Endodermal cell (in vitro differentiated cells): ENCODE measurements around the gene NLRP13. TPM values are rescaled to one million over a fixed set of nuclear protein-coding genes. Genes with fewer than 3 reads are reported as not detected.

Experiments
- DNase-seq: peaks from one replicate; pipeline ENCODE4 v3.0.0-alpha.2; 2017
- H3K27ac ChIP-seq: 2 replicates; pipeline ENCODE4 v1.5.1; 2013; ENCODE audit warnings: mild to moderate bottlenecking, low read depth, low read length, moderate library complexity
- H3K27me3 ChIP-seq: 2 replicates; pipeline ENCODE4 v1.6.1; 2013; ENCODE audit warnings: mild to moderate bottlenecking, low read length, moderate library complexity; ENCODE audit not compliant: insufficient read depth, control insufficient read depth, poor library complexity, severe bottlenecking
- H3K36me3 ChIP-seq: 2 replicates; pipeline ENCODE4 v1.7.0; 2013; ENCODE audit warnings: mild to moderate bottlenecking, low read length, moderate library complexity; ENCODE audit not compliant: control insufficient read depth, insufficient read depth
- H3K4me1 ChIP-seq: one replicate; pipeline ENCODE4 v1.7.0; 2013; ENCODE audit warnings: low read length; ENCODE audit not compliant: control insufficient read depth, insufficient read depth
- H3K4me3 ChIP-seq: 2 replicates; pipeline ENCODE4 v1.5.1; 2013; ENCODE audit warnings: mild to moderate bottlenecking, low read length, moderate library complexity
- H3K9ac ChIP-seq: 2 replicates; pipeline ENCODE4 v1.6.1; 2013; ENCODE audit warnings: mild to moderate bottlenecking, low read length, moderate library complexity; ENCODE audit not compliant: poor library complexity, severe bottlenecking; ENCODE audit errors: extremely low read depth
- H3K9me3 ChIP-seq: 2 replicates; pipeline ENCODE4 v1.6.1; 2013; ENCODE audit warnings: mild to moderate bottlenecking, low read length, moderate library complexity; ENCODE audit not compliant: control insufficient read depth
- H3K27ac Mint-ChIP-seq: 2 replicates; pipeline ENCODE4 v1.8.0; 2020; ENCODE audit warnings: mixed read lengths
- H3K27me3 Mint-ChIP-seq: 2 replicates; pipeline ENCODE4 v1.8.0; 2021; ENCODE audit warnings: mild to moderate bottlenecking, mixed read lengths; ENCODE audit not compliant: insufficient read depth
- H3K36me3 Mint-ChIP-seq: 2 replicates; pipeline ENCODE4 v1.8.0; 2020; ENCODE audit warnings: low read depth, mixed read lengths
- H3K4me1 Mint-ChIP-seq: 2 replicates; pipeline ENCODE4 v1.8.0; 2020; ENCODE audit warnings: mixed read lengths
- H3K4me3 Mint-ChIP-seq: 2 replicates; pipeline ENCODE4 v1.8.0; 2020; ENCODE audit warnings: mild to moderate bottlenecking, moderate library complexity, mixed read lengths
- H3K9me3 Mint-ChIP-seq: 2 replicates; pipeline ENCODE4 v1.8.0; 2020; ENCODE audit warnings: mild to moderate bottlenecking, mixed read lengths
- WGBS, 2 experiments: methylation state at CpG; one replicate each; pipeline versions ENCODE4 v1.1.5 to v1.1.7; 2013; ENCODE audit warnings: missing lambda C conversion rate in 2 of 2, mixed read lengths in 1 of 2; ENCODE audit not compliant: insufficient coverage in 1 of 2, insufficient read length in 1 of 2; 5-methylcytosine and 5-hydroxymethylcytosine counted together
- total RNA-seq, 2 donors: library from RNA; stranded (reverse); fragmentation: NEBNext Ultra II Directional in 1 of 2; extraction: Animal tissue kit (Norgen Biotek cat#: 25700) in 1 of 2; gene quantifications; 2 replicates in 1 of 2; 3 replicates in 1 of 2; pipeline ENCODE4 v1.2.1, GENCODE V29; 2021
- TF ChIP-seq, protein P1 (sequence below): fragments of 200-600 bp; sonication (generic); conservative IDR thresholded peaks from 2 replicates; pipeline ENCODE4 v1.5.0; 2021; ENCODE audit warnings: antibody characterized with exemption, mild to moderate bottlenecking

The NLRP13 gene
- total RNA-seq, 2 donors from 2014 or later = not detected

DNA sequence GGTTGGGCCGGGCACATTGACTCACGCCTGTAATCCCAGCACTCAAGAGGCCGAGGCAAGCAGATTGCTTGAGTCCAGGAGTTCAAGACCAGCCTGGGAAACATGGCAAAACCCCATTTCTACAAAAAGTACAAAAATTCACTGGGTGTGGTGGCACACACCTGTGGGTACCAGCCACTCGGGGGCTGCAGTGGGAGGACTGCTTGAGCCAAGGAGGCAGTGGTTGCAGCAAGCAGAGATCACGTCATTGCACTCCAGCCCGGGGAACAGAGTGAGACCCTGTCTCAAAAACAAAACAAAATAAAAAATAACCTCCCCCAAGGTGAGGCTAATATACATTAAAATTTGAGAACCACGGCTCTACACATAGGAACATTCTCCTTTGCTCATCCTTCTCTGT is 24.9 kb downstream of the NLRP13 start:
- peaks cover 51% of the 10 kb centered on the region for H3K9me3 ChIP-seq
- H3K4me1 Mint-ChIP-seq = no peaks in the 10 kb centered on the region
- no peak overlapping the region for H3K27ac Mint-ChIP-seq
- TF ChIP-seq, protein P1, sequence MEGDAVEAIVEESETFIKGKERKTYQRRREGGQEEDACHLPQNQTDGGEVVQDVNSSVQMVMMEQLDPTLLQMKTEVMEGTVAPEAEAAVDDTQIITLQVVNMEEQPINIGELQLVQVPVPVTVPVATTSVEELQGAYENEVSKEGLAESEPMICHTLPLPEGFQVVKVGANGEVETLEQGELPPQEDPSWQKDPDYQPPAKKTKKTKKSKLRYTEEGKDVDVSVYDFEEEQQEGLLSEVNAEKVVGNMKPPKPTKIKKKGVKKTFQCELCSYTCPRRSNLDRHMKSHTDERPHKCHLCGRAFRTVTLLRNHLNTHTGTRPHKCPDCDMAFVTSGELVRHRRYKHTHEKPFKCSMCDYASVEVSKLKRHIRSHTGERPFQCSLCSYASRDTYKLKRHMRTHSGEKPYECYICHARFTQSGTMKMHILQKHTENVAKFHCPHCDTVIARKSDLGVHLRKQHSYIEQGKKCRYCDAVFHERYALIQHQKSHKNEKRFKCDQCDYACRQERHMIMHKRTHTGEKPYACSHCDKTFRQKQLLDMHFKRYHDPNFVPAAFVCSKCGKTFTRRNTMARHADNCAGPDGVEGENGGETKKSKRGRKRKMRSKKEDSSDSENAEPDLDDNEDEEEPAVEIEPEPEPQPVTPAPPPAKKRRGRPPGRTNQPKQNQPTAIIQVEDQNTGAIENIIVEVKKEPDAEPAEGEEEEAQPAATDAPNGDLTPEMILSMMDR = no peak
- no peak overlapping the region for H3K9ac ChIP-seq
- 78 to 79% methylated on average over 4 to 7 of the region's 7 CpGs for WGBS, 2 experiments
- H3K27me3 ChIP-seq = no peaks in the 10 kb centered on the region
- no peaks in the 10 kb centered on the region for H3K27me3 Mint-ChIP-seq
- H3K4me3 Mint-ChIP-seq = no peak overlapping the region
- H3K9me3 Mint-ChIP-seq = peaks cover 91% of the 10 kb centered on the region
- H3K36me3 Mint-ChIP-seq = no peaks in the 10 kb centered on the region
- H3K4me3 ChIP-seq = no peak overlapping the region
- no peak for DNase-seq
- H3K4me1 ChIP-seq = no peaks in the 10 kb centered on the region
- no peak overlapping the region for H3K27ac ChIP-seq
- no peaks in the 10 kb centered on the region for H3K36me3 ChIP-seq

DNA sequence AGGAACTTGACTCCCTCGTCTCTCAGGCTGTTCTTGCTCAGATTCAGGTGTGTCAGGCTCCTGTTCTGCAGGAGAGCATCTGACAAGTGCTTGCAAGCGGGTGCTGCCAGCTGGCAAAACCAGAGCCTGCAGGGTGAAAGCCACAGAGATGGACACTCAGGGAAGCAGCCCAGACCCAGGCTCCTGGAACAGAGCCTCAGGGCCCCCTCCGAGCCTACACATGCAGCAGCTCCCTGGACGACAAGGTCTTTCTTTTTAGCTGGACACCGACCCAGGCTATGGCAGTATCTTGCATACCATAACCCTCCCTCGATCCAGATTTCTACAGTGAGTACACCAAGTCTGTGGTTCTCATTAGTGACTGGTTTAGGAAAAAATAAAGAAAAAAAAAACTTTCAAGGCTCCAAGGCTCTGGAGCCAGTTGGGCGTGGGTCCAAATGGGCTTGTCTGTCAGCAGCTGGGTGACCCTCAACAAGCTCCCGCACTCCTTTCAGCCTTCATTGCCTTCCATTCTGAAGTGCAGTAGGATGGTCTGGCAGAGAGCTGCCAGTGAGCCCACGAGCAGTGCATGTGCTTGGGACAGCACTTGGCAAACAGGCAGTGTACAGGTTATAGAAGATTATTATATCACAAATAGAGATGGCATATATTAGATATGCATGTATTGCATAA is 29.9 kb downstream of the NLRP13 start:
- peaks cover 89% of the 10 kb centered on the region for H3K9me3 Mint-ChIP-seq

DNA sequence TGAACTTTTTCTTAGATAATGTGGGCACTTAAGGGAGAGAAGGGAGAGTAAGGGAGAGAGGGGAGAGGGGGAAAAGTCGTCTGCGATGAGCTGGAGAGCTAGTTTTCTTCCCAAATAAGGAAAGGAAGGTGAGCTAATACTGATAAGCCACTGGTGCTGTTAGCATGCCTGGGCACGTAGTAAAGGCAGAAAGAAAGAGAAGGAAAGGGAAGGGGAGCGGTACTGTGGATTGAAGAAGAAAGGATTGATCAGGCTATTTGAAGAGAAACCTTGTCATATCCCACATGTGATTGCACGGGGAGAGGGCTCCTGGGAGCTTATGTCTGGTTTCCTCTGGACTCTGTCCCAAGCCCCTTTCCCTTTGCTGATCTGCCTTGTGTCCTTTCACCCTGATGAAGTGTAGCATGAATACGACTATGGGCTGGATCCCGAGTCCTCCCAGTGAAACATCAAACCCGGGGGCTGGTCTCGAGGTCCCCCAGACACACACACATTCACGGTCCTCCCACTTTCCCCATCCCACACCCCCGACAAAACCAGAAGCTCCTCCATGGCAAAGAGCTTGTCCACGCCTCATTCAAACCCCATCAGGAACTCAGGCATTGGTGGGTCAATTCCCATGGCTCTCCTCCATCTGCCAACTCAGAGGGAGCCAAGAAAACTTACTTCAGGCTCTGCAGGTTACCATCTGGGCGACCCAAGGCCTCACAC is 30.6 kb downstream of the NLRP13 start:
- no peaks in the 10 kb centered on the region for H3K4me1 ChIP-seq
- H3K36me3 Mint-ChIP-seq = peaks cover 5% of the 10 kb centered on the region
- H3K4me3 Mint-ChIP-seq = no peak overlapping the region
- no peak for DNase-seq
- no peaks in the 10 kb centered on the region for H3K36me3 ChIP-seq
- H3K9ac ChIP-seq = no peak overlapping the region
- H3K27me3 ChIP-seq = no peaks in the 10 kb centered on the region
- no peak overlapping the region for H3K27ac Mint-ChIP-seq
- TF ChIP-seq, protein P1 = no peak
- H3K9me3 ChIP-seq = peaks cover 47% of the 10 kb centered on the region
- H3K4me3 ChIP-seq = no peak overlapping the region
- WGBS, 2 experiments = 50 to 70% methylated on average over 7 to 13 of the region's 13 CpGs
- no peaks in the 10 kb centered on the region for H3K4me1 Mint-ChIP-seq
- peaks cover 91% of the 10 kb centered on the region for H3K9me3 Mint-ChIP-seq
- H3K27ac ChIP-seq = no peak overlapping the region
- no peaks in the 10 kb centered on the region for H3K27me3 Mint-ChIP-seq

More for the DNA sequence above, 29.9 kb downstream of the NLRP13 start:
- Histone ChIP-seq H3K4me3 (no peak overlapping the region), H3K27me3 (no peaks in the 10 kb centered on the region), H3K27ac (no peak overlapping the region), H3K4me1 (no peaks in the 10 kb centered on the region), H3K9ac (no peak overlapping the region), H3K36me3 (no peaks in the 10 kb centered on the region), H3K9me3 (peaks cover 47% of the 10 kb centered on the region)
- H3K4me1 Mint-ChIP-seq = no peaks in the 10 kb centered on the region
- H3K4me3 Mint-ChIP-seq = no peak overlapping the region
- TF ChIP-seq, protein P1 = no peak
- WGBS, 2 experiments = 70 to 75% methylated on average over 7 to 8 of the region's 9 CpGs
- H3K36me3 Mint-ChIP-seq = peaks cover 2% of the 10 kb centered on the region
- no peak for DNase-seq
- H3K27me3 Mint-ChIP-seq = no peaks in the 10 kb centered on the region
- H3K27ac Mint-ChIP-seq = no peak overlapping the region
